Endothelial cell (in vitro differentiated cells): ENCODE results near the gene SIRT3. TPM values are rescaled to one million over a fixed set of nuclear protein-coding genes. Genes with fewer than 3 reads are reported as not detected.
A peak's percentile ranks its signal among the peaks of the same experiment; 100 is the strongest.

ENCODE experiments used
- DNase-seq: peaks from one replicate; pipeline ENCODE4 v3.0.0; 2021; ENCODE audit warnings: low spot score
- H3K27ac Mint-ChIP-seq: one replicate; pipeline ENCODE4 v1.8.0; 2021; ENCODE audit warnings: mixed read lengths, inconsistent platforms; ENCODE audit not compliant: unreplicated experiment
- H3K27me3 Mint-ChIP-seq: one replicate; pipeline ENCODE4 v1.8.0; 2021; ENCODE audit warnings: mild to moderate bottlenecking, moderate library complexity, mixed read lengths, inconsistent platforms; ENCODE audit not compliant: unreplicated experiment
- H3K36me3 Mint-ChIP-seq: one replicate; pipeline ENCODE4 v1.8.0; 2021; ENCODE audit warnings: mild to moderate bottlenecking, low read depth, mixed read lengths, inconsistent platforms; ENCODE audit not compliant: unreplicated experiment
- H3K4me1 Mint-ChIP-seq: one replicate; pipeline ENCODE4 v1.8.0; 2021; ENCODE audit warnings: mild to moderate bottlenecking, mixed read lengths, inconsistent platforms; ENCODE audit not compliant: unreplicated experiment
- H3K4me3 Mint-ChIP-seq: one replicate; pipeline ENCODE4 v1.8.0; 2021; ENCODE audit warnings: mild to moderate bottlenecking, mixed read lengths, inconsistent platforms; ENCODE audit not compliant: unreplicated experiment
- H3K9me3 Mint-ChIP-seq: one replicate; pipeline ENCODE4 v1.8.0; 2021; ENCODE audit warnings: mixed read lengths, inconsistent platforms; ENCODE audit not compliant: unreplicated experiment
- CTCF ChIP-seq: fragments of 200-600 bp; sonication (generic); IDR thresholded peaks from one replicate; pipeline ENCODE4 v1.5.0; 2021; ENCODE audit warnings: antibody characterized with exemption; ENCODE audit not compliant: unreplicated experiment
- total RNA-seq: library from RNA; stranded (reverse); fragmentation: NEBNext Ultra II Directional; extraction: Animal tissue kit (Norgen Biotek cat#: 25700); gene quantifications from one replicate; pipeline ENCODE4 v1.2.1, GENCODE V29; 2021; ENCODE audit not compliant: unreplicated experiment

Gene SIRT3
- total RNA-seq, 1 donor from 2014 or later = 23.4 TPM

- peak; percentile 90 for DNase-seq
- Mint-ChIP-seq H3K27ac (peak within 1 kb of the TSS; percentile 99), H3K4me3 (peak within 1 kb of the TSS; percentile 98), H3K27me3 (peaks cover 9% of the 10 kb centered on the region), H3K9me3 (no peaks in the 10 kb centered on the region), H3K4me1 (peaks cover 11% of the 10 kb centered on the region), H3K36me3 (peaks cover 16% of the 10 kb centered on the region)
- TF ChIP-seq CTCF = no peak
These were observed 929 bp upstream of the SIRT3 start, which contains the start of gene PSMD13 for GRCh38 chr11:236774-237767. PSMD13 (plus strand) TSS chr11:236976; CDS start chr11:237050, 74 bp downstream.

- peak overlapping the region; percentile 95 for H3K4me3 Mint-ChIP-seq
- H3K27me3 Mint-ChIP-seq = peaks cover 9% of the 10 kb centered on the region
- H3K9me3 Mint-ChIP-seq = no peaks in the 10 kb centered on the region
- peaks cover 9% of the 10 kb centered on the region for H3K36me3 Mint-ChIP-seq
- H3K27ac Mint-ChIP-seq = peak overlapping the region; percentile 87
- no peak for DNase-seq
- peaks cover 11% of the 10 kb centered on the region for H3K4me1 Mint-ChIP-seq
- TF ChIP-seq CTCF = no peak
These were observed 539 bp downstream of the SIRT3 start for GRCh38 chr11:235609-235996.

GRCh38 chr11:235180-235579 is 962 bp downstream of the SIRT3 start:
- H3K27me3 Mint-ChIP-seq = peaks cover 9% of the 10 kb centered on the region
- peak overlapping the region; percentile 95 for H3K4me3 Mint-ChIP-seq
- DNase-seq = no peak
- no peak for TF ChIP-seq CTCF
- peak overlapping the region; percentile 87 for H3K27ac Mint-ChIP-seq
- H3K36me3 Mint-ChIP-seq = peaks cover 6% of the 10 kb centered on the region
- H3K4me1 Mint-ChIP-seq = peaks cover 11% of the 10 kb centered on the region
- H3K9me3 Mint-ChIP-seq = no peaks in the 10 kb centered on the region

GRCh38 chr11:232783-233565 is 3.2 kb downstream of the SIRT3 start:
- H3K4me3 Mint-ChIP-seq = no peak overlapping the region
- no peak overlapping the region for H3K27ac Mint-ChIP-seq

More at GRCh38 chr11:232783-233565, 3.2 kb downstream of the SIRT3 start:
- H3K4me1 Mint-ChIP-seq = peaks cover 3% of the 10 kb centered on the region
- DNase-seq = no peak
- no peaks in the 10 kb centered on the region for H3K9me3 Mint-ChIP-seq
- peaks cover 5% of the 10 kb centered on the region for H3K36me3 Mint-ChIP-seq
- H3K27me3 Mint-ChIP-seq = peaks cover 9% of the 10 kb centered on the region
- TF ChIP-seq CTCF = no peak
